AG09309 (cell line): ENCODE results near the gene PHLDB1.

ENCODE experiments used
- DNase-seq: peaks from one replicate; pipeline ENCODE4 v3.0.0-alpha.2; 2010; ENCODE audit warnings: low read depth
- H3K4me3 ChIP-seq: 2 replicates; pipeline ENCODE4 v1.5.1; 2011; ENCODE audit warnings: mild to moderate bottlenecking, low read depth, low read length, moderate library complexity; ENCODE audit not compliant: control insufficient read depth
- TF ChIP-seq, protein P1 (sequence below): IDR thresholded peaks from 2 replicates; pipeline ENCODE4 v1.5.1; 2011; ENCODE audit warnings: mild to moderate bottlenecking, low read depth, low read length, inconsistent platforms; ENCODE audit not compliant: insufficient read depth, control insufficient read depth; ENCODE audit errors: missing control alignments

Gene PHLDB1

DNA sequence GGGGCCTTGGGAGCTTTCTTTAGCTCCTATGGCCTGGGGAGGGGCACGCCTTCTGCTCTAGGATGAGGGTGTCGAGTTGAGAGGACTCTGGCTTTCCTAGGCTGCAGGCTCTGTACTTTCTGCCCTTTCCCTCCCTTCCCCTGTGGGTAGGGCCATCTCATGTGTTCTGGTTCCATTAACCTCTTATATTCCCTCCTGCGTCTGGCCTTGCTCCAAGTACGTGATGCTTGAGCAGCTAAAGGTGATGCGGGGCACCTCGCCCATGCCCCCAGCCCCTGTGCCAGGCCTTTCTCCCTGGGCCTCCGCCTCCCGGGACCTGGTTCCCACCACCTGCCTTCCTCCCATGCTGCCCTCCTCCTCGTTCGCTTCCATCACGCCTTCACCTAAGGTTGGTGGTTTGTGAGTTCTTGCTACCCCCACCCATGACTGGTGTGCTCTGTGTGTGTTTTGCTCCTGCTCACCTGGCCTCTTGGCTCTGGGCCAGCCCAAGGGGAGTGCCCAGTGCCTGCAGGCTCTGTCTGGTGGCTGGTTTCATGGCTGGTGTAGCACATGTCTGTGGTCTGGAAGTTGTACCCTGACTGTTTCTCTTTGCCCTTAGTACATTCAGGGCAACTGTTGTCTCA is 34.1 kb downstream of the PHLDB1 start:
- no peak overlapping the region for H3K4me3 ChIP-seq
- TF ChIP-seq, protein P1, sequence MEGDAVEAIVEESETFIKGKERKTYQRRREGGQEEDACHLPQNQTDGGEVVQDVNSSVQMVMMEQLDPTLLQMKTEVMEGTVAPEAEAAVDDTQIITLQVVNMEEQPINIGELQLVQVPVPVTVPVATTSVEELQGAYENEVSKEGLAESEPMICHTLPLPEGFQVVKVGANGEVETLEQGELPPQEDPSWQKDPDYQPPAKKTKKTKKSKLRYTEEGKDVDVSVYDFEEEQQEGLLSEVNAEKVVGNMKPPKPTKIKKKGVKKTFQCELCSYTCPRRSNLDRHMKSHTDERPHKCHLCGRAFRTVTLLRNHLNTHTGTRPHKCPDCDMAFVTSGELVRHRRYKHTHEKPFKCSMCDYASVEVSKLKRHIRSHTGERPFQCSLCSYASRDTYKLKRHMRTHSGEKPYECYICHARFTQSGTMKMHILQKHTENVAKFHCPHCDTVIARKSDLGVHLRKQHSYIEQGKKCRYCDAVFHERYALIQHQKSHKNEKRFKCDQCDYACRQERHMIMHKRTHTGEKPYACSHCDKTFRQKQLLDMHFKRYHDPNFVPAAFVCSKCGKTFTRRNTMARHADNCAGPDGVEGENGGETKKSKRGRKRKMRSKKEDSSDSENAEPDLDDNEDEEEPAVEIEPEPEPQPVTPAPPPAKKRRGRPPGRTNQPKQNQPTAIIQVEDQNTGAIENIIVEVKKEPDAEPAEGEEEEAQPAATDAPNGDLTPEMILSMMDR: no peak
- DNase-seq: no peak

DNA sequence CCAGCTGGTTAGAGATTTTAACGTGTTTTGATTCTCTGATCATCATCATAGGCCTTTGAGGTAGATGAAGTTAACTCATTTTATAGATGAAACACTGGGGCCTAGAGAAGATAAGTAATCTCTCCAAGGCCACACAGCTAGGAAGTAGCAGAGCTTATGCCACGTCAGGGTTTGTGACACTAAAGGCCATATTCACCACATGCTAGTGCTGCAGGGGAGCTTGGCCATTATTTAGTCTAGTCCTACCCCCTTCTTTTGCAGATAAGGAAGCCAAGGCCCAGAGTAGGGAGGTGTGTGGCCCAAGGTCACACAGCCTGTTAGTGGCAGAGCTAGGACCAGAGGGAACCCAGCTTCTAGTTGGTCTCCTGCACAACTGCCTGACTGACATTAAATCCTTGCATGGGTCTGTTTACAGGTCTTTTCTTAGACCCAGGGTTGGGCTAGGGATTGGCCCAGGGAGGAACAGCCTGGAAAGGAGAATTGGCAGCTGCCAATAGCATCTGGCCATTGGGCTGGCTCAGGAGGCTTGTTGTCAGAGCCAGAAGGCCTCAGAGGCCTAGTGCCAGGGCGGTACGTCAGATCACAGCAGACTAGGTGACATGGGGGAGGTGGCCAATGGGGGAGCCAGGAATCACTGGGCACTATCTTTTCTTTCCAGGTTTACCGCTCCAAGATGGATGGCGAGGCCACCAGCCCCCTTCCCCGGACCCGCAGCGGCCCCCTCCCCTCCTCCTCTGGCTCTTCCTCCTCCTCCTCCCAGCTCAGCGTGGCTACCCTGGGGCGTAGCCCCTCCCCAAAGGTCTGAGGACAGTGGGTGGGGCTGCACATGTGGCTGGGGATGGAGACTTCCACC is 36.0 kb downstream of the PHLDB1 start:
- TF ChIP-seq, protein P1: no peak
- no peak overlapping the region for H3K4me3 ChIP-seq
- no peak for DNase-seq

- no peak for DNase-seq
Observed at GRCh38 chr11:118643995-118644345, 36.6 kb downstream of the PHLDB1 start.

GRCh38 chr11:118644496-118644895 is 37.1 kb downstream of the PHLDB1 start:
- TF ChIP-seq, protein P1: no peak
- DNase-seq: no peak

More at GRCh38 chr11:118643995-118644345, 36.6 kb downstream of the PHLDB1 start:
- no peak overlapping the region for H3K4me3 ChIP-seq
- TF ChIP-seq, protein P1: no peak

GRCh38 chr11:118645066-118645715 is 37.8 kb downstream of the PHLDB1 start:
- DNase-seq: no peak
- H3K4me3 ChIP-seq: no peak overlapping the region
- TF ChIP-seq, protein P1: no peak

More at GRCh38 chr11:118644496-118644895, 37.1 kb downstream of the PHLDB1 start:
- H3K4me3 ChIP-seq: no peak overlapping the region

- H3K4me3 ChIP-seq: no peak overlapping the region
- TF ChIP-seq, protein P1: no peak
- DNase-seq: no peak
Observed at GRCh38 chr11:118646393-118646792, 39.0 kb downstream of the PHLDB1 start.
